GM12875 (cell line): Measurements from ENCODE around the gene SPINDOC.

ENCODE experiments used
- H3K4me3 ChIP-seq: one replicate; pipeline ENCODE4 v1.5.1; 2011; ENCODE audit warnings: low read depth, low read length, control low read depth
- CTCF ChIP-seq: IDR thresholded peaks from 2 replicates; pipeline ENCODE4 v1.5.1; 2011; ENCODE audit warnings: low read depth, mild to moderate bottlenecking, control low read depth, inconsistent platforms, low read length, moderate library complexity, borderline replicate concordance; ENCODE audit not compliant: insufficient read depth

The SPINDOC gene

DNA sequence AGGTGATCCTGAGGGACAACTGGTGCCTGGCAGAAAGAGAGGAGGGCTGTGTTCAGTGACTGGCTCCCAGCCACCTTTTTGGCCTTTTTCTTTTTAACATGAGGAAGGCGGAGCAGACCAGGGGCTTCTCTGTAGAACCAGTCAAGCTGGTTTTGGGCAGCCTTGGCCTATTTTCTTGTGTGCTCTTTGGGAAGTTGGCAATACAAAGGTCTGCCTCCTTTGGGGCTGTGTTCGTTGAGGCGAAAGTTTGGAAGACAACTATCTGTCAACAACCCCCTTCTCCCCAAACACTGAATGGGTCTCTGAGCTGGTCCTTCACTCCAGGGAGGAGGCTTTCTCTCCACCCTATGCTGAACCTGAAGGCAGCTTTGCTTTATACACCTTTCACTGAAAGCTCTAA, 34.1 kb downstream of the SPINDOC start:
- no peak for TF ChIP-seq CTCF
- no peak overlapping the region for H3K4me3 ChIP-seq

- TF ChIP-seq CTCF: no peak
- H3K4me3 ChIP-seq: no peak overlapping the region
Measured at GRCh38 chr11:63849691-63850090, 36.4 kb downstream of the SPINDOC start.

- TF ChIP-seq CTCF: no peak
- H3K4me3 ChIP-seq: no peak overlapping the region
Measured at GRCh38 chr11:63850920-63851319, 37.7 kb downstream of the SPINDOC start.

- no peak for TF ChIP-seq CTCF
- H3K4me3 ChIP-seq: no peak overlapping the region
Measured at GRCh38 chr11:63851364-63851763, 38.1 kb downstream of the SPINDOC start.

- no peak for TF ChIP-seq CTCF
- H3K4me3 ChIP-seq: no peak overlapping the region
Measured at GRCh38 chr11:63853476-63853875, 40.2 kb downstream of the SPINDOC start.

- H3K4me3 ChIP-seq: no peak overlapping the region
- TF ChIP-seq CTCF: no peak
Measured at GRCh38 chr11:63854696-63855095, 41.4 kb downstream of the SPINDOC start.

- TF ChIP-seq CTCF: no peak
- no peak overlapping the region for H3K4me3 ChIP-seq
Measured at GRCh38 chr11:63855975-63856374, 42.7 kb downstream of the SPINDOC start.
